Measurements from ENCODE around the gene SQSTM1. TPM values are rescaled to one million over a fixed set of nuclear protein-coding genes. Genes with fewer than 3 reads are reported as not detected.

Gene SQSTM1
- total and polyA plus RNA-seq, 2 donors (not counting 1 experiment from before 2014, with no cell fraction given) = 72.2 to 400 TPM

- ChIA-PET POLR2A (interaction anchor here (0.5 kb wide), 1 partner anchor 142 kb away, joined by 8 read pairs; no protein-coding TSS in a partner anchor), CTCF (interaction anchor here (1.4 kb wide), 1 partner anchor 19 kb away, joined by 4 read pairs; no protein-coding TSS in a partner anchor)
- WGBS (ENCODE audit: insufficient coverage) = 100% methylated on average over 4 of the region's 4 CpGs
- TF ChIP-seq EZH2 (IDR thresholded peaks at IDR 0.05; ENCODE audit: borderline replicate concordance, insufficient read depth, low read depth, low read length, poor library complexity, severe bottlenecking) = no peak
- no peak for TF ChIP-seq CTCF (IDR thresholded peaks at IDR 0.05)
- DNase-seq (no peak), ATAC-seq (ENCODE audit: low read depth) (no peak)
- Mint-ChIP-seq H3K4me3 (no peak overlapping the region), H3K27me3 (no peaks in the 10 kb centered on the region), H3K9me3 (ENCODE audit: insufficient read depth) (no peaks in the 10 kb centered on the region), H3K4me1 (no peaks in the 10 kb centered on the region), H3K27ac (no peak overlapping the region)
- Histone ChIP-seq H3K4me3 (ENCODE audit: control extremely low read depth in 1 of 5, extremely low read depth in 1 of 5, insufficient read depth in 1 of 5, low read depth in 2 of 5, low read length in 4 of 5) (no peak overlapping the region), H3K27ac (ENCODE audit: low read length in 2 of 2) (no peak overlapping the region), H4K20me1 (ENCODE audit: control insufficient read depth, insufficient read depth, low read length, poor library complexity, severe bottlenecking) (no peaks in the 10 kb centered on the region), H2AFZ (ENCODE audit: insufficient read depth, low read depth, low read length, poor library complexity, severe bottlenecking) (no peak overlapping the region), H3K79me2 (ENCODE audit: control insufficient read depth, insufficient read depth, low read length) (no peaks in the 10 kb centered on the region), H3K27me3 (replicated peaks in 1 of 4; ENCODE audit: control extremely low read depth in 1 of 4, control insufficient read depth in 3 of 4, insufficient read depth in 4 of 4, low read length in 3 of 4) (no peaks in the 10 kb centered on the region), H3K4me1 (ENCODE audit: control insufficient read depth in 2 of 2, insufficient read depth in 2 of 2, low read length in 2 of 2) (no peaks in the 10 kb centered on the region), H3K36me3 (replicated peaks in 1 of 2; ENCODE audit: control extremely low read depth in 1 of 2, control insufficient read depth in 1 of 2, extremely low read depth in 1 of 2, insufficient read depth in 2 of 2, low read length in 1 of 2) (peaks cover 0 to 12% of the 10 kb centered on the region in 2 experiments), H3K4me2 (replicated peaks; ENCODE audit: low read depth, low read length, poor library complexity, severe bottlenecking) (no peak overlapping the region), H3K9ac (ENCODE audit: low read length) (no peak overlapping the region), H3K9me3 (ENCODE audit: control extremely low read depth in 1 of 3, control insufficient read depth in 2 of 3, insufficient read depth in 1 of 3, low read length in 2 of 3) (no peaks in the 10 kb centered on the region)
- intact Hi-C loops (cut with micrococcal nuclease) = no loop called here
Measured at GRCh38 chr5:179781846-179782245, 38.9 kb upstream of the SQSTM1 start.

- Mint-ChIP-seq H3K27ac (no peak overlapping the region), H3K27me3 (no peaks in the 10 kb centered on the region), H3K9me3 (ENCODE audit: insufficient read depth) (no peaks in the 10 kb centered on the region), H3K4me3 (no peak overlapping the region), H3K4me1 (no peaks in the 10 kb centered on the region)
- Histone ChIP-seq H3K27me3 (replicated peaks in 1 of 4; ENCODE audit: control extremely low read depth in 1 of 4, control insufficient read depth in 3 of 4, insufficient read depth in 4 of 4, low read length in 3 of 4) (no peaks in the 10 kb centered on the region), H3K27ac (ENCODE audit: low read length in 2 of 2) (no peak overlapping the region), H4K20me1 (ENCODE audit: control insufficient read depth, insufficient read depth, low read length, poor library complexity, severe bottlenecking) (no peaks in the 10 kb centered on the region), H3K36me3 (replicated peaks in 1 of 2; ENCODE audit: control extremely low read depth in 1 of 2, control insufficient read depth in 1 of 2, extremely low read depth in 1 of 2, insufficient read depth in 2 of 2, low read length in 1 of 2) (peaks cover 0 to 8% of the 10 kb centered on the region in 2 experiments), H3K79me2 (ENCODE audit: control insufficient read depth, insufficient read depth, low read length) (no peaks in the 10 kb centered on the region), H3K4me3 (ENCODE audit: control extremely low read depth in 1 of 5, extremely low read depth in 1 of 5, insufficient read depth in 1 of 5, low read depth in 2 of 5, low read length in 4 of 5) (no peak overlapping the region), H2AFZ (ENCODE audit: insufficient read depth, low read depth, low read length, poor library complexity, severe bottlenecking) (no peak overlapping the region), H3K4me1 (ENCODE audit: control insufficient read depth in 2 of 2, insufficient read depth in 2 of 2, low read length in 2 of 2) (no peaks in the 10 kb centered on the region), H3K4me2 (replicated peaks; ENCODE audit: low read depth, low read length, poor library complexity, severe bottlenecking) (no peak overlapping the region), H3K9ac (ENCODE audit: low read length) (no peak overlapping the region), H3K9me3 (ENCODE audit: control extremely low read depth in 1 of 3, control insufficient read depth in 2 of 3, insufficient read depth in 1 of 3, low read length in 2 of 3) (no peaks in the 10 kb centered on the region)
- 98% methylated on average over 9 of the region's 9 CpGs for WGBS (ENCODE audit: insufficient coverage)
- intact Hi-C loops (cut with micrococcal nuclease) = no loop called here
- no peak for ATAC-seq (ENCODE audit: low read depth)
- DNase-seq = no peak
- TF ChIP-seq EZH2 (IDR thresholded peaks at IDR 0.05; ENCODE audit: borderline replicate concordance, insufficient read depth, low read depth, low read length, poor library complexity, severe bottlenecking) (no peak), CTCF (IDR thresholded peaks at IDR 0.05) (no peak)
- CTCF ChIA-PET = interaction anchor here (0.6 kb wide), 1 partner anchor 155 kb away, joined by 3 read pairs; no protein-coding TSS in a partner anchor
- POLR2A ChIA-PET = interaction anchor here (0.6 to 0.8 kb wide), 3 partner anchors 62 to 212 kb away, joined by 3 to 10 read pairs (median 3); no protein-coding TSS in a partner anchor
Measured at GRCh38 chr5:179783128-179783527, 37.6 kb upstream of the SQSTM1 start.

All from B cell (primary cell).